Upper lobe of left lung (tissue), 4 donors: ENCODE results near the gene CHRNB4.

Experiments used
- CTCF ChIP-seq, 6 experiments: fragments of 450-650 bp in 4 of 6; fragments of 200-600 bp in 2 of 6; sonication (generic) in 2 of 6; IDR thresholded peaks; one replicate each; pipeline ENCODE4 v1.5.1; 2016 to 2019; ENCODE audit warnings: antibody characterized with exemption in 6 of 6
- POLR2A ChIP-seq, 4 donors: fragments of 450-650 bp; IDR thresholded peaks; one replicate each; pipeline ENCODE4 v1.5.1; 2016 to 2017; ENCODE audit warnings: antibody characterized with exemption in 4 of 4, mild to moderate bottlenecking in 2 of 4

GRCh38 chr15:78685159-78685921 lies 44.3 kb upstream of the CHRNB4 start:
- TF ChIP-seq CTCF (IDR thresholded peaks at IDR 0.05) (no peak), POLR2A (IDR thresholded peaks at IDR 0.05) (no peak)
